Hematopoietic multipotent progenitor cell treated with erythropoietin and hydrocortisone succinate and interleukin-3 and kit ligand, for 6 days (in vitro differentiated cells): ENCODE results near the gene TLDC2.
A peak's percentile ranks its signal among the peaks of the same experiment; 100 is the strongest.

ENCODE experiments used
- DNase-seq: peaks from one replicate; pipeline ENCODE4 v3.0.0-alpha.2; 2015

Gene TLDC2

GRCh38 chr20:36850759-36851158 is 25.2 kb upstream of the TLDC2 start:
- no peak for DNase-seq

GRCh38 chr20:36851490-36851889 is 24.4 kb upstream of the TLDC2 start:
- no peak for DNase-seq

- no peak for DNase-seq
Observed at GRCh38 chr20:36852187-36852586, 23.8 kb upstream of the TLDC2 start.

DNA sequence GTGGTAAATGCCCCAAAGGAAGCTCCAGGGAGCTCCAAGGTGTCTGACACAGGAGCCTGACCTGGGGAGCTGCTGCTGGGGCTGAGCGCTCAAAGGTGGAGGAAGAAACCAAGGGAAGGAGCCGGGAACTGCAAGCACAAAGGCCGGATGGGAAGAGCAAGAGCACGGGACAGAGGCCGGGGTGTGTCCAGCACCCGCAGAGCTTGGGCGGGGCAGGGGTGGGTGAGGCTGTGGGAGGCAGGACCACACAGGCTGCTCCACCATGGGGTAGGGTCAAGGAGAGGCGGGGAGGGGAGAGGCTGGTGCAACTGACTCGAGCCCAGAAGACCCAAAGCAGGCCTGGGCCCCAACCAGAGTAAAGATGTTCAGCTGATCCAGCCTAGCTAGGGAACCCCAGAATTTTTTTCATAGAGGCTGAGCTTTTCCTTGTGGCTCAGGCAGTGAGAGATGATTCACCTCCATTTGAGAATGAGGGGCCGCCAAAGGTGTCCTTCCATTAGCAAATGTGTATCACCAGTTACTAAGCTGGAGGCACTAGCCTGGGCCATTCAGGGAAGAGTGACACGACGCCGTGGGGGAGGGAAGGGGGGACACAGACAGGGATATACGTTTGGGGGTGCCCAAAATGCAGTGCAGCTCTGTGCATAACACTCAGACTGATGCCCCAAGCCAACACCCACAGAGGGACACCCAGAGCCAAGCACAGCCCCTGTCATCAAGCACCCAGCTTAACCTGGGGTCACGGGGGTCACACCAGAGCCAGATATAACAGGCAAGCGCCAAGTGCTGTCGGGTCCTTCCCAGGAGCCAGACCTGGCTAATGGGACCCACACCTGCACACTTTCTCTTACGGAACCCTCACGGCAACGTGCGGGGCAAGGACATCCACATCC is 21.3 kb upstream of the TLDC2 start:
- DNase-seq = no peak

GRCh38 chr20:36855241-36855657 is 20.7 kb upstream of the TLDC2 start:
- DNase-seq = no peak

DNA sequence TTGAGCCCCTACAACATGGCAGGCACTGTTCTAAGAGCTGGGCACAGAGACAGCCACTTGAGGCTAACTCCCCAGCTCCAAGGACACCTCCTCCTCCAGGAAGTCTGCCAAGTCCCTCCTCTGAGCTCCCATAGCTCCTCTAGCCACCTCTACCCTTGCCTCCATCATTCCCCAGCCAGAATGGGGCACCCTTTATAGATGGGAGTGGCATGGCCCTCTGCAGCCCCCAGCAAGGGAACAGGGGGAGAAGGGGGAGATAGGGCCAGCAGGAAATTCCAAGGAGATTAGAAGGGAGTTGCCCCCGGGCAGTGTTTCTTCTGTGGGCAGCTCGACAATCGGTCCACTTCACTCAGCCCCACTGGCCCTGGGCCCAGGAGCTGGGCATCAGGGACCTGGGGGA is 19.7 kb upstream of the TLDC2 start:
- DNase-seq = peak; percentile 61

- DNase-seq = peak; percentile 73
Observed at GRCh38 chr20:36856691-36857635, 19.0 kb upstream of the TLDC2 start.

DNA sequence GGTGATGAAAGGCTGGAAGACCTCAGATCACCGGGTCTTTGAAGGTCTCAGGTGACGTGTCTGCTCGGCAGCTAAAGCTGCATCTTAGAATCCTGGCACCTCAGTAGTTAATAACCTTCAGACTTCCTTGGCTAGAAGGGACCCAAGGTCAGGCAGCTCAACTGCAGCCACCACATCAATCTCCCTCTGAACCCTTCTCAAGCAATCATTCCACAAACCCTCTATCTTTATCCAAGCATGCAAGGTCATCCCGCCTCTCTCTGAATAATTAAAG is 16.7 kb upstream of the TLDC2 start:
- no peak for DNase-seq

- no peak for DNase-seq
Observed at GRCh38 chr20:36859700-36860330, 16.1 kb upstream of the TLDC2 start.

DNA sequence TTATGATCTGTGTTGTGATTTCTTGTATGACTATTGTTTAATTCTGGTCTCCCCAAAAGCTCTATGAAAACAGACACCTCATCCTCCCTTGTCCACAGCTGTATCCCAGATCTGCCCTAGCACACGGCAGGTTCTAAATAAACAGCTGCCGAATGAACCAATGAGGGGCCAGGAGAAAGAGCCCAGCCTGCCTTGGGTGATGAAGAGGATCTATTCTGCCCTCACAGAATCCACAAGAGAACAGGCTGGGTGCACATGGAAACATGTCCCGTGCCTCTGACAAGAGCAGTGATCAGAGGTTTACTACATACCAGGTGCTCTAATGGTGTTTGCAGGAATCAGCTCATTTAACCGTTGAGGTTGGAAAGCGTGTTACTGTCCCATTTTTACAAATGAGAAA is 15.6 kb upstream of the TLDC2 start:
- no peak for DNase-seq

- no peak for DNase-seq
Observed at GRCh38 chr20:36860811-36861624, 14.9 kb upstream of the TLDC2 start.

DNA sequence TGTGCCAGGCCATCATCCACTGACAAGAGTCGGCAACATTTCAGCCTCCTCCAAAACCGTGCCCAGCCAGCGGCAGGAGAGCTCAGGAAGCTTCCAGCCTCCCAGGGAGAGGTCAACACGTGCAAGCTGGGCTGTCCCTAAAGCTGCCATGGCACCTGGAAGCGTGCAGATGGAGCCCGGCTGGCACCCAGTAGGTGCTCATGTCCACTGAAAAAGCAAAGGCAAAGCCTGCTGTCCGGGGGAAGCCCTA is 14.4 kb upstream of the TLDC2 start:
- no peak for DNase-seq

GRCh38 chr20:36861875-36862801 is 13.8 kb upstream of the TLDC2 start:
- DNase-seq = no peak

DNA sequence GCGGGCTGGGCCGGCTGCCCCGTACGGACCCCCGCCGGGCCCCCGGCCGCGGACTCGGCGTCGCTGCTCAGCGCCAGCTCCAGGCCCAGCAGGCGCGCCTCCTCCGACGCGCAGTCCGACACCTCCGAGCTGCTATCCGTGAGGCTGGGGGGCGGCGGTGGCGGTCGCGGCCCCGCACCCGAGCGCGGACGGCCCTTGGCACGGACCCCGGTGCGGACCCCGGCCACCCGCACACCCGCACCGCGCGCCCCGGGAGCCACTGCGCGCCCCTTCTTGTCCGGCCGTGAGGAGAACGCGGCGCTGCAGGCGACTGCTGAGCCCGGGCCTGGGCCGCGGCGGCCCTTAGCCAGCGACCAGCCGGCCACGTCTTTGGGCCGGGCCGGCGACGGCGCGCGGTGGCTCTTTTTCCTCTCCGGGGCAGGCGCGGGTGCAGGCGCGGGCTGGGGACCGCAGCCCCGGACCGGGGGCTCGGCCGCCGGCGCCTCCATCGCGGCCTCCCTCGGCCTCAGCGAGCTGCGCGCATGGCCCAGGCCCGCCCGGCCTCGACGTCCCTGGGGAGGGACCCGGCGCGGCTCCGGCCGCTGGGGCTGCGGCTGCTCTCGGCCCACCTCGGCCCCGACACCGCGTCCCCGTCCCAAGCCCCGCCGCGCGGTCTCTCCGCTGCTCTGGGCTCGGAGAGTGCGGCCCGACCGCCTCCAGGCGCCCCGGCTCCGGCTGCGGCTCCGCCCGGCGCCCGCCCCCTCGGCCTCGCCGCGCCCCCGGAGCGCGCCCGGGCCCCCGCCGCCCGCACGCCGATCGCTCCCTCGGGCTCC is 12.9 kb upstream of the TLDC2 start:
- DNase-seq = no peak

DNA sequence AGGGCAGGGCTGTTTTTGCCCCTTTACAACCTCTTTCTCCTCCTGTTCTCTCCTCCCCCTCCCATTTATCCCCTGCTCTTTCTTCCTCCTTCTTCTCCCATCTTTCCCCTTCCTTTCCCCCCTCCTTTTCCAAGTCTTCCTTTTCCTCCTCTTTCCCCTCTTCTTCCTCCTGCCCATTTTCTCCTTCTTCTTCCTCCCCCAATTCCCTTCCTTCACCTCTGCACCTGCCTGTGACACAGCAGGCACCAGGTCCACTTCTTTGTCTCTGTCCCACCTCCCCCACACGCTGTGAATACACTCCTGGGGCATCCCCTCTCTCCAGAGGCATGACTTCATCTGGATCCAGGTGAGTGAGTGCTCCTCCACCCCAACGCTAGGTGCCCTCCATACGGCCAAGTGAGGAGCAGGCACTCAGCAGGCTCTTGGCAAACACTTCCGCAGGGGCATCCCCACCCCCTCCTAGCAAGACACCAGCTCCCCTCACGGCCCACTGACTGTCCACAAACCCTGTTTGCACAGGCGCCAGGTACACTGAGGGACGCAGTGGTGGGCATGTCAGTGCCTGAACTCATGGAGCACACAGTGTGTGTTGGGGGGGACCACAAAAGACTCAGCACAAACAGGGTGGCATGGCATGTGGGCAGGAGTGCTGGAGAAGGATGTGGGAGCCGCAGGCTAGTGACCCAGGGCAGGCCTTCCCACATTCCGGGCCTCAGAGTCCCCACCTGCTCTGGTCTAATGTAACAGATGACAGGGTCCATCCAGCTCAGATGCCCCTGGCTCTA is 10.7 kb upstream of the TLDC2 start:
- DNase-seq = no peak

DNA sequence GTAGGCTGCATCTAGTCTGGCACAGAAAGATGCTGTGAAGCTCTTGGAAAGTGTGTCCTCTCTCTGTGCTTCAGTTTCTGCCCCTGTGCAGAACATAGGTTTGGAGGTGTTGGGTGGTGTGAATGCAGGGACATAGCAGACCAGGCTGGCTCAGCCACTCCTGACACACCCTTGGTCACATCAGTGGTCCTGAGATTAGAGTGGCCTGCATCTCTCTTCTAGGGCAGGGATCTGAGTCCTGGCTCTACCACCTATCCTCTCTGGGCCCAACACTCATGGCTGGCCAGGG is 10.1 kb upstream of the TLDC2 start:
- no peak for DNase-seq

DNA sequence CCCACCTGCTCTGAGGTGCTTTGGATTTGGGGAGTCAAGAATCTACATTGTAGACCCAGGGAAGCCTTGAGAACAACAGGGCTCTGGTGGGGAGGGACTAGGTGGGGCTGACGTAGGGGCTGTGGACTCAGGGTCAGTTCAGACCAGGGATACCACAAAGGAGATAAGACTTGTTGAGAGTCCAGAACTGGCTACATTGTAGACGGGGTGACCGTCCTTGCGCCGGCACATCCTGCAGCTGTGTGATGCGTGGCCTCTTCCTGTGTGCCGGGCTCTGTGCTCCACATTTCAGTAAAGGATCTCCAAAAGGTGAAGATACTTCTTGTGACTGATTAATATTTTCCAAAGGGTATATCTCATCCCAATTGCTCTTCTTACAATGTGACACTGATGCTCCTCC is 9.8 kb upstream of the TLDC2 start:
- no peak for DNase-seq

- DNase-seq = no peak
Observed at GRCh38 chr20:36866681-36867495, 9.1 kb upstream of the TLDC2 start.
